Spleen (tissue), 3 donors: ENCODE results near the gene PIP5K1B.

Experiments used
- POLR2A ChIP-seq, 3 donors: fragments of 450-650 bp; IDR thresholded peaks; one replicate each; pipeline ENCODE4 v1.5.1; 2017; ENCODE audit warnings: antibody characterized with exemption in 3 of 3, mild to moderate bottlenecking in 1 of 3
- POLR2AphosphoS5 ChIP-seq, 3 donors: sonication (generic); formaldehyde crosslinking; IDR thresholded peaks; one replicate each; pipeline ENCODE4 v1.5.1; 2017; ENCODE audit warnings: antibody characterized with exemption in 3 of 3

DNA sequence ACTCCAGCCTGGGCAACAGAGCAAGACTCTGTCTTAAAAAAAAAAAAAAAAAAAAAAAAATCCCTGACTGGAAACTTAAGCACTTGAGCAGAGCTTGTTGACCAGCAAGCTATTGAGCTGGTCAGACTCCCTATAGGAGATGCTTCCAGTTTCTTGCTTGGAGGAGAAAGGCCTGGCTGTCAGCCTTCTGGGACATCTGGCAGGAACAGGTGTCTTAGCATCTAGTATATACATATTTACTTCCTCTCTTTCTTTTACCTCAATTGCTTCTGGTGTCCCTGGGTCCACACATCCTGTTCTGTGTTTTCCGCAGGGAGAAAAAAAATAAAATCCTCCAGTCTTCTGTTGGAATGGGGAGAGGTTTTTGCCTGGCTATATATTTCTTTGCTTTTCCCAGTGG is 248.7 kb downstream of the PIP5K1B start:
- no peak for TF ChIP-seq POLR2A (IDR thresholded peaks at IDR 0.05)
- TF ChIP-seq POLR2AphosphoS5 (IDR thresholded peaks at IDR 0.05): no peak
